GM21619 (cell line): ENCODE measurements around the gene WASHC3.

ENCODE experiments used
- ATAC-seq: cut with Tn5 transposase; IDR thresholded peaks from one replicate; pipeline ENCODE4 v1.9.1; 2021; ENCODE audit not compliant: unreplicated experiment

Gene WASHC3

DNA sequence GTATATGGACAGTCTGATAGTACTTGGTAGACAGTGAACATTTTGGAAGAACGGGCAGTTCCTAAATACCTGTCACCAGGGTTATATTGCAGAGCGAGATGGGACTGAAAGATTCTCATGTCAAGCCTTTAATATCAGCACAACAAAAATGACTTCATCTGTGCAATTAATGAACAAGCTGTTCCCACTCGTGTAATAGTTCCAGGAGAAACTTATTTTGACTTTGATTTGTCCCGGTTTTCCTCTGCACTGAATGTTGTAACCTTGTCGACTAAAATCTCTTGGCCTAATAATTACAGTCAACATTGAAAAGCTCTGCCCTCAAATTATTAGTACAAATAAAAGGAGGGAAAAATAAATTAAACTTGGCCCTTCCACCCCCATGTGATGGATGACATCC is 79.5 kb downstream of the WASHC3 start:
- no peak for ATAC-seq

DNA sequence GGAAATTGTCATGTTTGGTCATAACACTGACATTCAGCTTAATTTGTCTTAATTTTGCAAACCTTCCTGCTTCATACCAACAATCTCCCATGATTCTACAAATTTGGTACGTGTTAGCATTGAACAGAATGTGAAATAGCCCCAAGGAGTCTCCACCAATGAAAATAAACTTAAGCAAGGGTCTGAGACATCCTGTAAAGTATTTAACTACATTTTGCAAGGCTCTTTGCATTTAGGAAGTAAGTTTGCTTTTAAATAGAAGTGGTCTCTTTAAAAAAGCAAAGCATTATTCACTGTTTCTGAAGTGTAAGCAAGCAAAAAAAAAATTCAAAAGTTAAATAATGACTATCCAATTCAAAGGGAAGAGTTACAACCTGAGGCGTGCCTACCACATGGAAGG is 79.9 kb downstream of the WASHC3 start:
- ATAC-seq, result no peak

DNA sequence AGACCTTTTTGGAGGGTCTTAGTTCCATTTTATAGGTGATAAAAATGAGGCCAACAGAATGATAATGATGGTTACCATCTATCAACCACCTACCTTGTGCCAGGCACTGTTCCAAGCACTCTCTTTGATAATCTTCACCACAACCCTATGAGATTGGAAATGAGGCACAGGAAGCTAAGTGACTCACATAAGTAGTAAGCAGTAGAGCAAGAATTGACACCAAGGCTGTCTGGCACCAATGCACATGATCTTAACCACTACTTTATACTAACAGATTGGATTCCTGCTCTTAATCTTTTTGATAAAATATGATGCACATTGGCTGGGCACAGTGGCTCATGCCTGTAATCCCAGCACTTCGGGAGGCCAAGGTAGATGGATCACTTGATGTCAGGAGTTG is 93.0 kb downstream of the WASHC3 start:
- ATAC-seq, result no peak

DNA sequence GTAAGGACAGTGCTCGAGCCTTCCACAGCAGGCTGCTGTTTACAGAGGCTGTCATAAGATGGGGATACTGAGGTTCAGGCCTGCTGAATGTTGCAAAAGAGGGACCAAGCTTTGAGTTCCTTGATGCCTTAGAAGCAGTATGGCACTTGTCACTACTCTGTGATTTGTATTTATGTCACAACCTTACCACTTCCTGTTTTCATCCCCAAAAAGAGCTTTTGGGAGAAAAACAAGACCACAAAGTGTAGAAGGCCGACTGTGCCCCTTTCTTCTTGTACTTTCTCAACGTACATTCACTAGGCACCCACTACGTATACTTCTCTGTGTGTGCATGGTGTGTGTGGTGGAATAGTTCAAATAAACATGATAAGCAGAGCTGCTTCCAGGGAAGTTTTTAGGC is 94.3 kb downstream of the WASHC3 start:
- no peak for ATAC-seq

DNA sequence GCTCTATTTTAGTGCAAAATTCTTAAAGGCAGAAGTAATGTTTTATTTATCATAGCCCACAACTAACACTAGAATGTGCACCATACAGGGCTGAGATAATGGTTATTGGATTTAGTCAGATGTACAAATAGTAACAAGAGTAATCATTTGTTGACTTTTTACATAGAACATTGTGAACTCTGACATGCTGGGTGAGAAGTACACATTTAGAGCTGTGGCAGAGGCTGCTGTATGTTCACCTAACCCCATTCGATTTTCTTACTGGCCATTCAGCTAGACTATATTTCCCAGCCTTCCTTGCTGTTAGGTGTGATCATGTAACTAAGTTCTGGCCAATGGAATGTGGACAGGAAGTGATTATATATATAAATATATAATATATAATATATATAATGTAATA is 95.3 kb downstream of the WASHC3 start:
- ATAC-seq, result no peak

DNA sequence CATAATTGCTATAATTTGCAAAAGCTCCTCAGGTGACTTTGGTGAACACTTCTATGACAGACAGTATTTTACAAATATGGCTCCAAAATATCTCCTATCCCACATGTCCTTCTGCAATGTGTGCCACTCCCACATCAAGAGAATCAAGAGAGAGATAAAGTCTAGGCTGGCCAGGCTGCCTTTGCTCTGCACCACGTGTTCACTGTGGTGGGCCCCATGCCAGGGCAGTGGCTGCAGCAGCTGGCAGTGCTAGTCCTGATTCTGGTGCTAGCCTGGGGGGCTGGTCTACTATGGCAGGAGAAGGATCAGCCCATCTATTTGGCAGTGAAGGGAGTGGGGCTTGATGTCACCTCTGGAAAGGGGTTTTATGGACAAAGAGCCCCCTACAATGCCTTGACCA is 98.1 kb downstream of the WASHC3 start:
- ATAC-seq, result no peak
